Esophagus squamous epithelium (tissue), 5 donors: Measurements from ENCODE around the gene PAPOLA. TPM values are rescaled to one million over a fixed set of nuclear protein-coding genes. Genes with fewer than 3 reads are reported as not detected.

Experiments used
- DNase-seq: peaks from one replicate; lab custom pipeline; 2025; lab: John Stamatoyannopoulos, UW
- H3K27ac ChIP-seq, 4 donors: fragments of 200-600 bp; sonication (generic); one replicate each; pipeline ENCODE4 v1.5.1; 2016 to 2019; ENCODE audit warnings: mild to moderate bottlenecking in 1 of 4
- H3K27me3 ChIP-seq, 4 donors: fragments of 200-600 bp; sonication (generic); 1 replicate in 3 of 4; 2 replicates in 1 of 4; pipeline versions ENCODE4 v1.5.1 to v1.6.0; 2017 to 2021; ENCODE audit warnings: antibody characterized with exemption in 1 of 4
- H3K36me3 ChIP-seq, 3 donors: fragments of 200-600 bp; sonication (generic); one replicate each; pipeline ENCODE4 v1.5.1; 2016 to 2019
- H3K4me1 ChIP-seq, 3 donors: fragments of 200-600 bp; sonication (generic); one replicate each; pipeline ENCODE4 v1.5.1; 2017 to 2019
- H3K4me3 ChIP-seq, 4 donors: fragments of 200-600 bp; sonication (generic); 1 replicate in 3 of 4; 2 replicates in 1 of 4; pipeline ENCODE4 v1.5.1; 2016 to 2019; ENCODE audit warnings: mild to moderate bottlenecking in 2 of 4, moderate library complexity in 1 of 4
- H3K9me3 ChIP-seq, 3 donors: fragments of 200-600 bp; sonication (generic); one replicate each; pipeline ENCODE4 v1.5.1; 2016 to 2019
- POLR2A ChIP-seq, 4 donors: fragments of 450-650 bp; IDR thresholded peaks; one replicate each; pipeline ENCODE4 v1.6.1; 2017; ENCODE audit warnings: antibody characterized with exemption in 4 of 4, mild to moderate bottlenecking in 4 of 4, moderate library complexity in 3 of 4
- WGBS, 2 donors: methylation state at CpG; one replicate each; pipeline ENCODE4 v1.1.5; 2018; 5-methylcytosine and 5-hydroxymethylcytosine counted together
- intact Hi-C: fragments of 100-400 bp; cut with DNase I; formaldehyde crosslinking; loops from one replicate; pipeline ENCODE4 v1.15.0; 2022
- total RNA-seq, 4 donors: library from RNA; depleted of rRNA; stranded (reverse); fragments of >200 nt; gene quantifications; one replicate each; pipeline ENCODE4 v1.1.0, GENCODE V29; 2016
- TF ChIP-seq, protein P1 (sequence below), 6 experiments: fragments of 450-650 bp in 4 of 6; fragments of 200-600 bp in 2 of 6; sonication (generic) in 2 of 6; IDR thresholded peaks; one replicate each; pipeline ENCODE4 v1.5.1; 2016 to 2019; ENCODE audit warnings: antibody characterized with exemption in 6 of 6, mild to moderate bottlenecking in 4 of 6, moderate library complexity in 4 of 6
- donor health status: DM: yes; HTN: yes; CAD: no.

The PAPOLA gene
- total RNA-seq, 4 donors from 2014 or later = 66.7 to 152 (median 116) TPM

GRCh38 chr14:96512602-96513397 lies 10.6 kb downstream of the PAPOLA start:
- no peaks in the 10 kb centered on the region for H3K27me3 ChIP-seq
- H3K27ac ChIP-seq = no peak overlapping the region
- intact Hi-C loops = no loop called here
- no peaks in the 10 kb centered on the region for H3K9me3 ChIP-seq
- no peaks in the 10 kb centered on the region for H3K36me3 ChIP-seq
- H3K4me3 ChIP-seq = no peak overlapping the region
- DNase-seq = no peak
- H3K4me1 ChIP-seq = peaks cover 4 to 86% (median 35%) of the 10 kb centered on the region in 3 donors
- 85 to 90% methylated on average over 5 of the region's 5 CpGs for WGBS, 2 donors
- TF ChIP-seq, protein P1, sequence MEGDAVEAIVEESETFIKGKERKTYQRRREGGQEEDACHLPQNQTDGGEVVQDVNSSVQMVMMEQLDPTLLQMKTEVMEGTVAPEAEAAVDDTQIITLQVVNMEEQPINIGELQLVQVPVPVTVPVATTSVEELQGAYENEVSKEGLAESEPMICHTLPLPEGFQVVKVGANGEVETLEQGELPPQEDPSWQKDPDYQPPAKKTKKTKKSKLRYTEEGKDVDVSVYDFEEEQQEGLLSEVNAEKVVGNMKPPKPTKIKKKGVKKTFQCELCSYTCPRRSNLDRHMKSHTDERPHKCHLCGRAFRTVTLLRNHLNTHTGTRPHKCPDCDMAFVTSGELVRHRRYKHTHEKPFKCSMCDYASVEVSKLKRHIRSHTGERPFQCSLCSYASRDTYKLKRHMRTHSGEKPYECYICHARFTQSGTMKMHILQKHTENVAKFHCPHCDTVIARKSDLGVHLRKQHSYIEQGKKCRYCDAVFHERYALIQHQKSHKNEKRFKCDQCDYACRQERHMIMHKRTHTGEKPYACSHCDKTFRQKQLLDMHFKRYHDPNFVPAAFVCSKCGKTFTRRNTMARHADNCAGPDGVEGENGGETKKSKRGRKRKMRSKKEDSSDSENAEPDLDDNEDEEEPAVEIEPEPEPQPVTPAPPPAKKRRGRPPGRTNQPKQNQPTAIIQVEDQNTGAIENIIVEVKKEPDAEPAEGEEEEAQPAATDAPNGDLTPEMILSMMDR (IDR thresholded peaks at IDR 0.05) = no peak
- no peak for TF ChIP-seq POLR2A (IDR thresholded peaks at IDR 0.05)

- no peak for DNase-seq
- intact Hi-C loops = no loop called here
- 70 to 79% methylated on average over 3 of the region's 3 CpGs for WGBS, 2 donors
- Histone ChIP-seq H3K4me1 (peaks cover 4 to 68% (median 24%) of the 10 kb centered on the region in 3 donors), H3K27ac (no peak overlapping the region), H3K27me3 (no peaks in the 10 kb centered on the region), H3K36me3 (no peaks in the 10 kb centered on the region), H3K4me3 (no peak overlapping the region), H3K9me3 (no peaks in the 10 kb centered on the region)
- TF ChIP-seq, protein P1 (IDR thresholded peaks at IDR 0.05) = no peak
- TF ChIP-seq POLR2A (IDR thresholded peaks at IDR 0.05) = no peak
Measured at GRCh38 chr14:96514694-96515093, 12.5 kb downstream of the PAPOLA start.

DNA sequence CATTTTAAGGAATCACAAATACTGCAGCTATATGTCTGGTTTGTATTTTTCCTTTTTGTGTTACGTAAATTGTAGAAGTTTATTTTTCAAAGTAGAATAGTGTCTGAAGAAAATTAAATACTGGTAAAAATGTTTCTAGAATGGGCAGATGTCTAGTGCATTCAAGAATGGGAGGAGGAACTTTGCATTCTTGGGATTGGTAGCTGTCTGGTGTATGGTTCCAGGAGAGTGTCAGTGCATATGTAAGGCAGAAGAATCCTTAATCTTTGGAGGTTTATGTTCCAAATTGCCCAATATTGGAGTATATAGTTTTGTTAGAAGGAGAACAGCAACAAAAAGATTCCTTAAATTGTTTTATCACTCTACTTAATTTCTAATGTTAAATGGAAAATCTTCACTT lies 13.5 kb downstream of the PAPOLA start:
- H3K36me3 ChIP-seq = peaks cover 0 to 9% (median 0%) of the 10 kb centered on the region in 3 donors
- H3K4me3 ChIP-seq = no peak overlapping the region
- no peaks in the 10 kb centered on the region for H3K9me3 ChIP-seq
- 79 to 97% methylated on average over 1 of the region's 1 CpG for WGBS, 2 donors
- TF ChIP-seq, protein P1 (IDR thresholded peaks at IDR 0.05) = no peak
- TF ChIP-seq POLR2A (IDR thresholded peaks at IDR 0.05) = no peak
- H3K4me1 ChIP-seq = peaks cover 4 to 58% (median 24%) of the 10 kb centered on the region in 3 donors
- no peaks in the 10 kb centered on the region for H3K27me3 ChIP-seq
- no peak for DNase-seq
- H3K27ac ChIP-seq = no peak overlapping the region
- intact Hi-C loops = no loop called here

DNA sequence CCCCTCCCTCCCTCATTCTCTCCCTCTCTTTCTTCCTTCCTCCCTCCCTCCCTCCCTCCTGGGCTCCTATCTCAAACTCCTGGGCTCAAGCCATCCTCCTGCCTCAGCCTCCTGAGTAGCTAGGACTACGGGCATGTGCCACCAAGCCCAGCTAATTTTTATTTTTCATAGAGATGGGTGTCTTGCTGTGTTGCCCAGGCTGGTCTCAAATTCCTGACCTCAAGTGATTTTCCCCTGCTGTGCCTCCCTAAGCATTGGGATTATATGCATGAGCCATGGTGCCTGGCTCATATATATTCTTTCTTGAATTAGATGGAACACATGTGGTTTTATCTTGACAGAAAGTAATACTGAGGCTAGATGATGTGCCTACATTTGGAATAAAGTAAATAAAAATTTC lies 14.2 kb downstream of the PAPOLA start:
- no peak for TF ChIP-seq POLR2A (IDR thresholded peaks at IDR 0.05)
- TF ChIP-seq, protein P1 (IDR thresholded peaks at IDR 0.05) = no peak
- Histone ChIP-seq H3K9me3 (no peaks in the 10 kb centered on the region), H3K36me3 (peaks cover 0 to 15% (median under 1%) of the 10 kb centered on the region in 3 donors), H3K4me1 (peaks cover 0 to 52% (median 24%) of the 10 kb centered on the region in 3 donors), H3K27ac (no peak overlapping the region), H3K4me3 (no peak overlapping the region), H3K27me3 (no peaks in the 10 kb centered on the region)
- WGBS, 2 donors = 91 to 93% methylated on average over 1 of the region's 1 CpG
- DNase-seq = no peak
- intact Hi-C loops = no loop called here

- 87 to 90% methylated on average over 4 of the region's 4 CpGs for WGBS, 2 donors
- no peak for DNase-seq
- Histone ChIP-seq H3K36me3 (peaks cover 0 to 52% (median 14%) of the 10 kb centered on the region in 3 donors), H3K4me3 (no peak overlapping the region), H3K4me1 (peaks cover 0 to 15% (median 10%) of the 10 kb centered on the region in 3 donors), H3K27me3 (no peaks in the 10 kb centered on the region), H3K27ac (no peak overlapping the region), H3K9me3 (no peaks in the 10 kb centered on the region)
- TF ChIP-seq POLR2A (IDR thresholded peaks at IDR 0.05) = no peak
- TF ChIP-seq, protein P1 (IDR thresholded peaks at IDR 0.05) = no peak
- intact Hi-C loops = no loop called here
Measured at GRCh38 chr14:96519970-96520369, 17.8 kb downstream of the PAPOLA start.
